HL-60 (cell line): ENCODE data around the gene AMBP.

Experiments used
- DNase-seq, 2 experiments: peaks; one replicate each; pipeline ENCODE4 v3.0.0-alpha.2; 2010 to 2020; ENCODE audit warnings: low read depth in 1 of 2, low spot score in 1 of 2
- H3K27ac ChIP-seq: fragments of 250-450 bp; sonication (Bioruptor Pico); replicated peaks from 2 replicates; pipeline ENCODE4 v1.5.1; 2020; ENCODE audit warnings: mild to moderate bottlenecking, moderate library complexity
- H3K27me3 ChIP-seq: fragments of 250-450 bp; sonication (Bioruptor Pico); 2 replicates; pipeline ENCODE4 v1.5.1; 2021; ENCODE audit warnings: mild to moderate bottlenecking, moderate library complexity; ENCODE audit not compliant: insufficient read depth, poor library complexity, severe bottlenecking
- H3K4me3 ChIP-seq: replicated peaks from 2 replicates; pipeline ENCODE4 v1.5.1; 2011; ENCODE audit warnings: mild to moderate bottlenecking, control low read depth, low read length; ENCODE audit not compliant: insufficient read depth
- GABPA ChIP-seq: IDR thresholded peaks from 2 replicates; pipeline ENCODE4 v1.6.1; 2012; ENCODE audit warnings: low read depth
- POLR2AphosphoS5 ChIP-seq: IDR thresholded peaks from 2 replicates; pipeline ENCODE4 v1.6.1; 2012; ENCODE audit warnings: low read depth
- SPI1 ChIP-seq: IDR thresholded peaks from 2 replicates; pipeline ENCODE4 v1.6.1; 2012; ENCODE audit warnings: low read depth, mild to moderate bottlenecking, borderline replicate concordance
- TF ChIP-seq, protein P1 (sequence below): IDR thresholded peaks from one replicate; pipeline ENCODE4 v1.5.1; 2011; ENCODE audit warnings: low read length, control low read depth, inconsistent platforms; ENCODE audit not compliant: insufficient read depth
- TF ChIP-seq, protein P2 (sequence below): IDR thresholded peaks from 2 replicates; pipeline ENCODE4 v1.6.1; 2012; ENCODE audit warnings: low read depth; ENCODE audit not compliant: insufficient replicate concordance

The AMBP gene

GRCh38 chr9:114096041-114096511, 18.0 kb upstream of the AMBP start:
- H3K27ac ChIP-seq: no peak overlapping the region
- no peak overlapping the region for H3K4me3 ChIP-seq
- no peak for DNase-seq

DNA sequence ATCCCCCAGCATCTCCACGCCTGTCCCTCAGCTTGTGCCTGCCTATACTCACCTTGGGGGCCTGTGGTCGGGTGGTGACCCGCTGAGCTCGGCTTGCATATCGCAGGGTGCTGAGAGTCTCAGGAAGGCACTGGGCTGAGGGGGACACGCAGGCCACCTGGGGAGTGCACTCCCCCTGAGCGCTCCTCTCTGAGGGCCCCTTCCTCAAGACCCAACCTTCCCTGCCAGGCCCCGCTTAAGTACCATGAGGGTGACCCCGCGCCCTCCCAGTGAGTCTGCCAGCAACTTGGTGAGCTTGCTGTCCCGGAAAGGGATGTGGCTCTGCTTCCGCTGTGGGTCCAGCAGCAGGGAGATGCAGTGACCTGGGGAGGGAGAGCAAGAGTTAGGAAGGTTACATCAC, 16.9 kb upstream of the AMBP start:
- Histone ChIP-seq H3K27me3 (peaks cover 8% of the 10 kb centered on the region), H3K27ac (no peak overlapping the region), H3K4me3 (no peak overlapping the region)
- no peak for DNase-seq
- no peak for TF ChIP-seq POLR2AphosphoS5
- no peak for TF ChIP-seq GABPA
- TF ChIP-seq, protein P1, sequence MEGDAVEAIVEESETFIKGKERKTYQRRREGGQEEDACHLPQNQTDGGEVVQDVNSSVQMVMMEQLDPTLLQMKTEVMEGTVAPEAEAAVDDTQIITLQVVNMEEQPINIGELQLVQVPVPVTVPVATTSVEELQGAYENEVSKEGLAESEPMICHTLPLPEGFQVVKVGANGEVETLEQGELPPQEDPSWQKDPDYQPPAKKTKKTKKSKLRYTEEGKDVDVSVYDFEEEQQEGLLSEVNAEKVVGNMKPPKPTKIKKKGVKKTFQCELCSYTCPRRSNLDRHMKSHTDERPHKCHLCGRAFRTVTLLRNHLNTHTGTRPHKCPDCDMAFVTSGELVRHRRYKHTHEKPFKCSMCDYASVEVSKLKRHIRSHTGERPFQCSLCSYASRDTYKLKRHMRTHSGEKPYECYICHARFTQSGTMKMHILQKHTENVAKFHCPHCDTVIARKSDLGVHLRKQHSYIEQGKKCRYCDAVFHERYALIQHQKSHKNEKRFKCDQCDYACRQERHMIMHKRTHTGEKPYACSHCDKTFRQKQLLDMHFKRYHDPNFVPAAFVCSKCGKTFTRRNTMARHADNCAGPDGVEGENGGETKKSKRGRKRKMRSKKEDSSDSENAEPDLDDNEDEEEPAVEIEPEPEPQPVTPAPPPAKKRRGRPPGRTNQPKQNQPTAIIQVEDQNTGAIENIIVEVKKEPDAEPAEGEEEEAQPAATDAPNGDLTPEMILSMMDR: no peak
- no peak for TF ChIP-seq SPI1
- TF ChIP-seq, protein P2, sequence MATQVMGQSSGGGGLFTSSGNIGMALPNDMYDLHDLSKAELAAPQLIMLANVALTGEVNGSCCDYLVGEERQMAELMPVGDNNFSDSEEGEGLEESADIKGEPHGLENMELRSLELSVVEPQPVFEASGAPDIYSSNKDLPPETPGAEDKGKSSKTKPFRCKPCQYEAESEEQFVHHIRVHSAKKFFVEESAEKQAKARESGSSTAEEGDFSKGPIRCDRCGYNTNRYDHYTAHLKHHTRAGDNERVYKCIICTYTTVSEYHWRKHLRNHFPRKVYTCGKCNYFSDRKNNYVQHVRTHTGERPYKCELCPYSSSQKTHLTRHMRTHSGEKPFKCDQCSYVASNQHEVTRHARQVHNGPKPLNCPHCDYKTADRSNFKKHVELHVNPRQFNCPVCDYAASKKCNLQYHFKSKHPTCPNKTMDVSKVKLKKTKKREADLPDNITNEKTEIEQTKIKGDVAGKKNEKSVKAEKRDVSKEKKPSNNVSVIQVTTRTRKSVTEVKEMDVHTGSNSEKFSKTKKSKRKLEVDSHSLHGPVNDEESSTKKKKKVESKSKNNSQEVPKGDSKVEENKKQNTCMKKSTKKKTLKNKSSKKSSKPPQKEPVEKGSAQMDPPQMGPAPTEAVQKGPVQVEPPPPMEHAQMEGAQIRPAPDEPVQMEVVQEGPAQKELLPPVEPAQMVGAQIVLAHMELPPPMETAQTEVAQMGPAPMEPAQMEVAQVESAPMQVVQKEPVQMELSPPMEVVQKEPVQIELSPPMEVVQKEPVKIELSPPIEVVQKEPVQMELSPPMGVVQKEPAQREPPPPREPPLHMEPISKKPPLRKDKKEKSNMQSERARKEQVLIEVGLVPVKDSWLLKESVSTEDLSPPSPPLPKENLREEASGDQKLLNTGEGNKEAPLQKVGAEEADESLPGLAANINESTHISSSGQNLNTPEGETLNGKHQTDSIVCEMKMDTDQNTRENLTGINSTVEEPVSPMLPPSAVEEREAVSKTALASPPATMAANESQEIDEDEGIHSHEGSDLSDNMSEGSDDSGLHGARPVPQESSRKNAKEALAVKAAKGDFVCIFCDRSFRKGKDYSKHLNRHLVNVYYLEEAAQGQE: no peak

More at GRCh38 chr9:114096041-114096511, 18.0 kb upstream of the AMBP start:
- H3K27me3 ChIP-seq: peaks cover 13% of the 10 kb centered on the region
- TF ChIP-seq, protein P2: no peak
- TF ChIP-seq POLR2AphosphoS5 (no peak), SPI1 (no peak), GABPA (no peak)
- TF ChIP-seq, protein P1: no peak

- no peak for TF ChIP-seq POLR2AphosphoS5
- TF ChIP-seq GABPA: no peak
- TF ChIP-seq, protein P1: no peak
- TF ChIP-seq, protein P2: no peak
- no peak for TF ChIP-seq SPI1
- Histone ChIP-seq H3K27me3 (peaks cover 8% of the 10 kb centered on the region), H3K4me3 (no peak overlapping the region), H3K27ac (no peak overlapping the region)
- no peak for DNase-seq
These were observed 15.8 kb upstream of the AMBP start for GRCh38 chr9:114093761-114094505.
